GM23338 (cell line): ENCODE data around the gene TOX2. TPM values are rescaled to one million over a fixed set of nuclear protein-coding genes. Genes with fewer than 3 reads are reported as not detected.

Source experiments
- ATAC-seq: fragments of 200-7000 bp; cut with Tn5 transposase; 3 replicates; pipeline ENCODE4 v1.9.1; 2020
- DNase-seq: peaks from one replicate; pipeline ENCODE4 v3.0.0-alpha.2; 2015; ENCODE audit warnings: low spot score
- H2AFZ ChIP-seq: fragments of 200-600 bp; sonication (generic); 2 replicates; pipeline ENCODE4 v1.8.0; 2016; ENCODE audit warnings: antibody characterized with exemption, mild to moderate bottlenecking, moderate library complexity
- H3F3A ChIP-seq: fragments of 200-600 bp; sonication (generic); replicated peaks from 2 replicates; pipeline ENCODE4 v1.8.0; 2017; ENCODE audit warnings: antibody characterized with exemption, mixed run types, low read depth
- H3K27ac ChIP-seq: fragments of 200-600 bp; sonication (generic); 2 replicates; pipeline ENCODE4 v1.6.1; 2016; ENCODE audit warnings: low read depth
- H3K27me3 ChIP-seq: fragments of 200-600 bp; sonication (generic); 2 replicates; pipeline ENCODE4 v1.8.0; 2016; ENCODE audit warnings: mild to moderate bottlenecking, mixed run types, moderate library complexity; ENCODE audit not compliant: insufficient read depth
- H3K36me3 ChIP-seq: fragments of 200-600 bp; sonication (generic); 2 replicates; pipeline ENCODE4 v1.8.0; 2016; ENCODE audit warnings: mild to moderate bottlenecking; ENCODE audit not compliant: insufficient read depth
- H3K4me1 ChIP-seq: fragments of 200-600 bp; sonication (generic); 2 replicates; pipeline ENCODE4 v1.8.0; 2016; ENCODE audit warnings: mild to moderate bottlenecking, moderate library complexity; ENCODE audit not compliant: insufficient read depth
- H3K4me2 ChIP-seq: fragments of 200-600 bp; sonication (generic); 2 replicates; pipeline ENCODE4 v1.7.1; 2017; ENCODE audit warnings: mixed run types
- H3K4me3 ChIP-seq: fragments of 200-600 bp; sonication (generic); 2 replicates; pipeline ENCODE4 v1.6.1; 2016; ENCODE audit warnings: mixed run types
- H3K79me2 ChIP-seq: fragments of 200-600 bp; sonication (generic); replicated peaks from 2 replicates; pipeline ENCODE4 v1.8.0; 2017; ENCODE audit warnings: mild to moderate bottlenecking; ENCODE audit not compliant: insufficient read depth
- H3K9me2 ChIP-seq: fragments of 200-600 bp; sonication (generic); 2 replicates; pipeline ENCODE4 v1.8.0; 2017; ENCODE audit not compliant: insufficient read depth
- H4K20me1 ChIP-seq: fragments of 200-600 bp; sonication (generic); replicated peaks from 2 replicates; pipeline ENCODE4 v1.8.0; 2017; ENCODE audit warnings: mild to moderate bottlenecking; ENCODE audit not compliant: insufficient read depth
- H3K27ac Mint-ChIP-seq: 2 replicates; pipeline ENCODE4 v1.8.0; 2020; ENCODE audit warnings: inconsistent platforms, mild to moderate bottlenecking, moderate library complexity, mixed read lengths
- H3K27me3 Mint-ChIP-seq: 3 replicates; pipeline ENCODE4 v1.8.0; 2022; ENCODE audit warnings: low read depth, mild to moderate bottlenecking, moderate library complexity, mixed read lengths, inconsistent platforms; ENCODE audit not compliant: insufficient read depth, poor library complexity
- H3K36me3 Mint-ChIP-seq: 3 replicates; pipeline ENCODE4 v1.8.0; 2021; ENCODE audit warnings: low read depth, mild to moderate bottlenecking, inconsistent platforms, moderate library complexity, mixed read lengths
- H3K4me1 Mint-ChIP-seq: 3 replicates; pipeline ENCODE4 v1.8.0; 2020; ENCODE audit warnings: mild to moderate bottlenecking, inconsistent platforms, mixed read lengths
- H3K4me3 Mint-ChIP-seq: 3 replicates; pipeline ENCODE4 v1.8.0; 2021; ENCODE audit warnings: moderate library complexity, mild to moderate bottlenecking, inconsistent platforms, mixed read lengths
- H3K9me3 Mint-ChIP-seq: 3 replicates; pipeline ENCODE4 v1.8.0; 2020; ENCODE audit warnings: moderate library complexity, mild to moderate bottlenecking, inconsistent platforms, mixed read lengths
- EZH2phosphoT487 ChIP-seq: fragments of 200-600 bp; sonication (generic); IDR thresholded peaks from one replicate; pipeline ENCODE4 v1.8.1; 2018; ENCODE audit warnings: antibody characterized with exemption; ENCODE audit not compliant: unreplicated experiment
- JUNB ChIP-seq: IDR thresholded peaks from one replicate; pipeline ENCODE4 v1.6.1; 2016; ENCODE audit warnings: antibody characterized with exemption; ENCODE audit not compliant: unreplicated experiment
- NANOG ChIP-seq: IDR thresholded peaks from 2 replicates; pipeline ENCODE4 v1.6.1; 2016; ENCODE audit warnings: antibody characterized with exemption, borderline replicate concordance
- ZNF114 ChIP-seq: fragments of 250-450 bp; sonication (Bioruptor Pico); IDR thresholded peaks from 2 replicates; pipeline ENCODE4 v1.5.0; 2020; ENCODE audit warnings: mild to moderate bottlenecking, moderate library complexity
- ZNF331 ChIP-seq: fragments of 250-450 bp; sonication (Bioruptor Pico); IDR thresholded peaks from 2 replicates; pipeline ENCODE4 v1.5.0; 2020; ENCODE audit warnings: low read depth, mild to moderate bottlenecking, moderate library complexity
- polyA plus RNA-seq: library from polyadenylated mRNA; unstranded; fragments of >200 nt; fragmentation: Nextera tagmentation; extraction: Ambion mirVana; gene quantifications from 2 replicates; pipeline ENCODE4 v1.2.1, GENCODE V29; 2016
- total RNA-seq: library from RNA; depleted of rRNA; stranded (reverse); fragments of >200 nt; shearing (Covaris generic); gene quantifications from 2 replicates; pipeline ENCODE4 v1.2.3, GENCODE V29; 2014
- TF ChIP-seq, protein P1 (sequence below), 2 experiments: fragments of 200-600 bp in 1 of 2; sonication (generic) in 1 of 2; conservative IDR thresholded peaks; 2 replicates each; pipeline versions ENCODE4 v1.5.1 to v1.6.1; 2016 to 2017; ENCODE audit warnings: antibody characterized with exemption in 2 of 2, low read depth in 2 of 2, mild to moderate bottlenecking in 2 of 2, moderate library complexity in 1 of 2
- TF ChIP-seq, protein P2 (sequence below): IDR thresholded peaks from one replicate; pipeline ENCODE4 v1.6.1; 2018; ENCODE audit warnings: antibody characterized with exemption; ENCODE audit not compliant: unreplicated experiment
- TF ChIP-seq, protein P3 (sequence below): fragments of 250-450 bp; sonication (Bioruptor Pico); IDR thresholded peaks from 2 replicates; pipeline ENCODE4 v1.5.0; 2020; ENCODE audit warnings: mild to moderate bottlenecking, moderate library complexity

The TOX2 gene
- total and polyA plus RNA-seq, 2 experiments from 2014 or later, result 1.4 to 1.5 TPM

DNA sequence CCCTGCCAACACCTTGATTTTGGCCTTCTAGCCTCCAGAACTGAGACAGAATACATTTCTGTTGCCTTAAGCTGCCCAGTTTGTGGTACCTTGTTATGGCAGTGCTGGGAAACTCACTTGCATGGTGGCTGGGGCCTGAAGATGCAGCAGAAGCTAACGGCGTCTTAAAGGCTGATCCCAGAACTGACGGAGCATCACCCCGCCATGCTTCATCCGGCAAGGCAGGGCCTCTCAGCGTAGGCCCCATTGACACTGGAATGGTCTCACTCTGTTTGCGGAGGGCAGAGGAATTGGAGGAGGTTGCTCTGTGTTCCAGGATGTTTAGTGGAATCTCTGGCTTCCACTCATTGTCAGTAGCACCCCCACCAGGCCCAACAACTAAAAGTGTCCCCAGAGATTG, 170.2 kb downstream of the TOX2 start (continued):
- TF ChIP-seq JUNB (no peak), ZNF331 (CRISPR knock-in tag) (no peak), NANOG (no peak)
- TF ChIP-seq, protein P1, sequence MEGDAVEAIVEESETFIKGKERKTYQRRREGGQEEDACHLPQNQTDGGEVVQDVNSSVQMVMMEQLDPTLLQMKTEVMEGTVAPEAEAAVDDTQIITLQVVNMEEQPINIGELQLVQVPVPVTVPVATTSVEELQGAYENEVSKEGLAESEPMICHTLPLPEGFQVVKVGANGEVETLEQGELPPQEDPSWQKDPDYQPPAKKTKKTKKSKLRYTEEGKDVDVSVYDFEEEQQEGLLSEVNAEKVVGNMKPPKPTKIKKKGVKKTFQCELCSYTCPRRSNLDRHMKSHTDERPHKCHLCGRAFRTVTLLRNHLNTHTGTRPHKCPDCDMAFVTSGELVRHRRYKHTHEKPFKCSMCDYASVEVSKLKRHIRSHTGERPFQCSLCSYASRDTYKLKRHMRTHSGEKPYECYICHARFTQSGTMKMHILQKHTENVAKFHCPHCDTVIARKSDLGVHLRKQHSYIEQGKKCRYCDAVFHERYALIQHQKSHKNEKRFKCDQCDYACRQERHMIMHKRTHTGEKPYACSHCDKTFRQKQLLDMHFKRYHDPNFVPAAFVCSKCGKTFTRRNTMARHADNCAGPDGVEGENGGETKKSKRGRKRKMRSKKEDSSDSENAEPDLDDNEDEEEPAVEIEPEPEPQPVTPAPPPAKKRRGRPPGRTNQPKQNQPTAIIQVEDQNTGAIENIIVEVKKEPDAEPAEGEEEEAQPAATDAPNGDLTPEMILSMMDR (conservative IDR thresholded peaks at IDR 0.05; ENCODE audit: low read depth in 2 of 2), result no peak
- TF ChIP-seq, protein P2, sequence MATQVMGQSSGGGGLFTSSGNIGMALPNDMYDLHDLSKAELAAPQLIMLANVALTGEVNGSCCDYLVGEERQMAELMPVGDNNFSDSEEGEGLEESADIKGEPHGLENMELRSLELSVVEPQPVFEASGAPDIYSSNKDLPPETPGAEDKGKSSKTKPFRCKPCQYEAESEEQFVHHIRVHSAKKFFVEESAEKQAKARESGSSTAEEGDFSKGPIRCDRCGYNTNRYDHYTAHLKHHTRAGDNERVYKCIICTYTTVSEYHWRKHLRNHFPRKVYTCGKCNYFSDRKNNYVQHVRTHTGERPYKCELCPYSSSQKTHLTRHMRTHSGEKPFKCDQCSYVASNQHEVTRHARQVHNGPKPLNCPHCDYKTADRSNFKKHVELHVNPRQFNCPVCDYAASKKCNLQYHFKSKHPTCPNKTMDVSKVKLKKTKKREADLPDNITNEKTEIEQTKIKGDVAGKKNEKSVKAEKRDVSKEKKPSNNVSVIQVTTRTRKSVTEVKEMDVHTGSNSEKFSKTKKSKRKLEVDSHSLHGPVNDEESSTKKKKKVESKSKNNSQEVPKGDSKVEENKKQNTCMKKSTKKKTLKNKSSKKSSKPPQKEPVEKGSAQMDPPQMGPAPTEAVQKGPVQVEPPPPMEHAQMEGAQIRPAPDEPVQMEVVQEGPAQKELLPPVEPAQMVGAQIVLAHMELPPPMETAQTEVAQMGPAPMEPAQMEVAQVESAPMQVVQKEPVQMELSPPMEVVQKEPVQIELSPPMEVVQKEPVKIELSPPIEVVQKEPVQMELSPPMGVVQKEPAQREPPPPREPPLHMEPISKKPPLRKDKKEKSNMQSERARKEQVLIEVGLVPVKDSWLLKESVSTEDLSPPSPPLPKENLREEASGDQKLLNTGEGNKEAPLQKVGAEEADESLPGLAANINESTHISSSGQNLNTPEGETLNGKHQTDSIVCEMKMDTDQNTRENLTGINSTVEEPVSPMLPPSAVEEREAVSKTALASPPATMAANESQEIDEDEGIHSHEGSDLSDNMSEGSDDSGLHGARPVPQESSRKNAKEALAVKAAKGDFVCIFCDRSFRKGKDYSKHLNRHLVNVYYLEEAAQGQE, result no peak

DNA sequence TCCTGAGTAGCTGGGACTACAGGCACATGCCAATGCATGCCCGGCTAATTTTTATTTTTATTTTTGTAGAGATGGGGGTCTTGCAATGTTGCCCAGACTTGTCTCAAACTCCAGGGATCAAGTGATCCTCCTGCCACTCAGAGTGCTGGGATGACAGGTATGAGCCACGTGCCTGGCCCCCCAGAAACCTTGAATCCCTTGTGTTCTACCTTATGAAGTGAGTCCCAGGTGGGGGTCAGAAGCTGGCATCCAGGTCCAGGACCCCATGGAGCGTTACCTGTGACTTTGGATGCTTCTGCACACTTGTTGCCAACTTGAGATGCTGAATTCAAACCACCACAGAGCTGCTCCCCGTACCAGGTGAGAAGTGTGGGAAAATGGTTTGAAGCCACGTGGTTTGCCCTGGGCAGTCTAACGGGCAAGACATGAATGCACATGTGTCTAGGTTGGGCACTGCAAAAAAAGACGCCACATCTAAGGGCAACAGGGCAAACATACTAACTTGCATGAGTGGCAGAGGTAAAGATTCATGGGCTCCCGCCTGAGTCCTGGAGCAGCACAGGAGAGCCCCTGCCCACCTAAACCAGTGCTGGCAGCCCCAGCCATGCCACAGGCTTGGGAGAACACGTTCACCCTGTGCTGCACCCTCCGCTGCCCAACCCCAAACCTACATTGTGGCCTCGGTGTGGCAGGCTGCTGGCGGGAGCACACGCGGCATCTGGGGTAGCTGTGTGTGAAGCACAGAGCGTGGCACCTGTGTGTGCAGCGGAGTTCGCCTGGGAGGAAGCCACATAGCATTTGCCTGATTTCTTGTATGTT, 171.2 kb downstream of the TOX2 start:
- Mint-ChIP-seq H3K27me3 (peaks cover 4% of the 10 kb centered on the region), H3K4me1 (no peaks in the 10 kb centered on the region), H3K4me3 (no peak overlapping the region), H3K9me3 (no peaks in the 10 kb centered on the region), H3K27ac (no peak overlapping the region), H3K36me3 (no peaks in the 10 kb centered on the region)
- no peak for ATAC-seq
- no peaks in the 10 kb centered on the region for H3K79me2 ChIP-seq
- no peaks in the 10 kb centered on the region for H3K4me1 ChIP-seq
- H3K9me2 ChIP-seq, result no peaks in the 10 kb centered on the region
- H3K4me3 ChIP-seq, result no peak overlapping the region
- no peak overlapping the region for H3K4me2 ChIP-seq
- H3K36me3 ChIP-seq, result no peaks in the 10 kb centered on the region
- no peak for DNase-seq
- no peak overlapping the region for H2AFZ ChIP-seq
- H3K27me3 ChIP-seq, result no peaks in the 10 kb centered on the region
- H4K20me1 ChIP-seq, result no peaks in the 10 kb centered on the region
- no peaks in the 10 kb centered on the region for H3F3A ChIP-seq
- no peak overlapping the region for H3K27ac ChIP-seq
- TF ChIP-seq, protein P2, result no peak
- no peak for TF ChIP-seq JUNB
- no peak for TF ChIP-seq ZNF114 (CRISPR knock-in tag)
- no peak for TF ChIP-seq EZH2phosphoT487
- TF ChIP-seq, protein P3, sequence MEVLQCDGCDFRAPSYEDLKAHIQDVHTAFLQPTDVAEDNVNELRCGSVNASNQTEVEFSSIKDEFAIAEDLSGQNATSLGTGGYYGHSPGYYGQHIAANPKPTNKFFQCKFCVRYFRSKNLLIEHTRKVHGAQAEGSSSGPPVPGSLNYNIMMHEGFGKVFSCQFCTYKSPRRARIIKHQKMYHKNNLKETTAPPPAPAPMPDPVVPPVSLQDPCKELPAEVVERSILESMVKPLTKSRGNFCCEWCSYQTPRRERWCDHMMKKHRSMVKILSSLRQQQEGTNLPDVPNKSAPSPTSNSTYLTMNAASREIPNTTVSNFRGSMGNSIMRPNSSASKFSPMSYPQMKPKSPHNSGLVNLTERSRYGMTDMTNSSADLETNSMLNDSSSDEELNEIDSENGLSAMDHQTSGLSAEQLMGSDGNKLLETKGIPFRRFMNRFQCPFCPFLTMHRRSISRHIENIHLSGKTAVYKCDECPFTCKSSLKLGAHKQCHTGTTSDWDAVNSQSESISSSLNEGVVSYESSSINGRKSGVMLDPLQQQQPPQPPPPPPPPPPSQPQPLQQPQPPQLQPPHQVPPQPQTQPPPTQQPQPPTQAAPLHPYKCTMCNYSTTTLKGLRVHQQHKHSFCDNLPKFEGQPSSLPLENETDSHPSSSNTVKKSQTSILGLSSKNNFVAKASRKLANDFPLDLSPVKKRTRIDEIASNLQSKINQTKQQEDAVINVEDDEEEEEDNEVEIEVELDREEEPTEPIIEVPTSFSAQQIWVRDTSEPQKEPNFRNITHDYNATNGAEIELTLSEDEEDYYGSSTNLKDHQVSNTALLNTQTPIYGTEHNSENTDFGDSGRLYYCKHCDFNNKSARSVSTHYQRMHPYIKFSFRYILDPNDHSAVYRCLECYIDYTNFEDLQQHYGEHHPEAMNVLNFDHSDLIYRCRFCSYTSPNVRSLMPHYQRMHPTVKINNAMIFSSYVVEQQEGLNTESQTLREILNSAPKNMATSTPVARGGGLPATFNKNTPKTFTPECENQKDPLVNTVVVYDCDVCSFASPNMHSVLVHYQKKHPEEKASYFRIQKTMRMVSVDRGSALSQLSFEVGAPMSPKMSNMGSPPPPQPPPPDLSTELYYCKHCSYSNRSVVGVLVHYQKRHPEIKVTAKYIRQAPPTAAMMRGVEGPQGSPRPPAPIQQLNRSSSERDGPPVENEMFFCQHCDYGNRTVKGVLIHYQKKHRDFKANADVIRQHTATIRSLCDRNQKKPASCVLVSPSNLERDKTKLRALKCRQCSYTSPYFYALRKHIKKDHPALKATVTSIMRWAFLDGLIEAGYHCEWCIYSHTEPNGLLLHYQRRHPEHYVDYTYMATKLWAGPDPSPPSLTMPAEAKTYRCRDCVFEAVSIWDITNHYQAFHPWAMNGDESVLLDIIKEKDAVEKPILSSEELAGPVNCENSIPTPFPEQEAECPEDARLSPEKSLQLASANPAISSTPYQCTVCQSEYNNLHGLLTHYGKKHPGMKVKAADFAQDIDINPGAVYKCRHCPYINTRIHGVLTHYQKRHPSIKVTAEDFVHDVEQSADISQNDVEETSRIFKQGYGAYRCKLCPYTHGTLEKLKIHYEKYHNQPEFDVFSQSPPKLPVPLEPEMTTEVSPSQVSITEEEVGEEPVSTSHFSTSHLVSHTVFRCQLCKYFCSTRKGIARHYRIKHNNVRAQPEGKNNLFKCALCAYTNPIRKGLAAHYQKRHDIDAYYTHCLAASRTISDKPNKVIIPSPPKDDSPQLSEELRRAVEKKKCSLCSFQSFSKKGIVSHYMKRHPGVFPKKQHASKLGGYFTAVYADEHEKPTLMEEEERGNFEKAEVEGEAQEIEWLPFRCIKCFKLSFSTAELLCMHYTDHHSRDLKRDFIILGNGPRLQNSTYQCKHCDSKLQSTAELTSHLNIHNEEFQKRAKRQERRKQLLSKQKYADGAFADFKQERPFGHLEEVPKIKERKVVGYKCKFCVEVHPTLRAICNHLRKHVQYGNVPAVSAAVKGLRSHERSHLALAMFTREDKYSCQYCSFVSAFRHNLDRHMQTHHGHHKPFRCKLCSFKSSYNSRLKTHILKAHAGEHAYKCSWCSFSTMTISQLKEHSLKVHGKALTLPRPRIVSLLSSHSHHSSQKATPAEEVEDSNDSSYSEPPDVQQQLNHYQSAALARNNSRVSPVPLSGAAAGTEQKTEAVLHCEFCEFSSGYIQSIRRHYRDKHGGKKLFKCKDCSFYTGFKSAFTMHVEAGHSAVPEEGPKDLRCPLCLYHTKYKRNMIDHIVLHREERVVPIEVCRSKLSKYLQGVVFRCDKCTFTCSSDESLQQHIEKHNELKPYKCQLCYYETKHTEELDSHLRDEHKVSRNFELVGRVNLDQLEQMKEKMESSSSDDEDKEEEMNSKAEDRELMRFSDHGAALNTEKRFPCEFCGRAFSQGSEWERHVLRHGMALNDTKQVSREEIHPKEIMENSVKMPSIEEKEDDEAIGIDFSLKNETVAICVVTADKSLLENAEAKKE, result no peak
